OCI-LY3 (cell line): Measurements from ENCODE around the gene B2M.
"Not testable (repeated sequence)": the region's sequence is repeated elsewhere in the genome, so short reads cannot be mapped to it uniquely, and the experiment has no call there.

Experiments used
- CTCF ChIP-seq: fragments of 200-600, 300-600 bp; sonication (generic); IDR thresholded peaks from 2 replicates; pipeline ENCODE4 v1.5.1; 2014; ENCODE audit warnings: antibody characterized with exemption, low read length, low read depth
- EZH2phosphoT487 ChIP-seq: fragments of 200-600 bp; shearing (Covaris generic); IDR thresholded peaks from 2 replicates; pipeline ENCODE4 v1.6.1; 2018; ENCODE audit warnings: antibody characterized with exemption, mixed run types, low read depth

GRCh38 chr15:44689318-44689717 lies 22.0 kb upstream of the B2M start:
- TF ChIP-seq CTCF, EZH2phosphoT487: not testable (repeated sequence)
